RWPE1 (cell line): Measurements from ENCODE around the gene SLC9A5.

Experiments
- CTCF ChIA-PET: fragments of 350-600 bp; sonication (Branson Sonifier 250); formaldehyde crosslinking; extraction: SDS; loops from one replicate; lab custom pipeline; 2021; lab: Yijun Ruan, JAX
- POLR2A ChIA-PET: fragments of 400-600 bp; formaldehyde crosslinking; extraction: SDS; loops from one replicate; lab custom pipeline; 2020; ENCODE audit warnings: antibody characterized with exemption; ENCODE audit not compliant: low non-redundant PET; lab: Yijun Ruan, JAX
- DNase-seq: peaks from one replicate; pipeline ENCODE4 v3.0.0; 2012; ENCODE audit warnings: low spot score
- H3K27ac ChIP-seq: fragments of 450-650 bp; 2 replicates; pipeline ENCODE4 v1.5.1; 2017
- CTCF ChIP-seq: fragments of 450-650 bp; conservative IDR thresholded peaks from 2 replicates; pipeline ENCODE4 v1.5.1; 2017; ENCODE audit warnings: low read depth, mild to moderate bottlenecking

SLC9A5 gene

GRCh38 chr16:67246081-67246755, 2.6 kb upstream of the SLC9A5 start:
- peak overlapping the region; percentile 92 for H3K27ac ChIP-seq
- DNase-seq, result peak; percentile 73
- ChIA-PET CTCF (interaction anchor here (0.7 to 0.8 kb wide), 3 partner anchors 18 to 606 kb away, joined by 3 to 7 read pairs (median 3); partner anchors contain the start of gene TPPP3), POLR2A (interaction anchor here (0.5 to 1.6 kb wide), 8 partner anchors 10 to 92 kb away, joined by 3 to 14 read pairs (median 4); partner anchors contain the start of gene TMEM208)
- TF ChIP-seq CTCF, result peak; percentile 63

DNA sequence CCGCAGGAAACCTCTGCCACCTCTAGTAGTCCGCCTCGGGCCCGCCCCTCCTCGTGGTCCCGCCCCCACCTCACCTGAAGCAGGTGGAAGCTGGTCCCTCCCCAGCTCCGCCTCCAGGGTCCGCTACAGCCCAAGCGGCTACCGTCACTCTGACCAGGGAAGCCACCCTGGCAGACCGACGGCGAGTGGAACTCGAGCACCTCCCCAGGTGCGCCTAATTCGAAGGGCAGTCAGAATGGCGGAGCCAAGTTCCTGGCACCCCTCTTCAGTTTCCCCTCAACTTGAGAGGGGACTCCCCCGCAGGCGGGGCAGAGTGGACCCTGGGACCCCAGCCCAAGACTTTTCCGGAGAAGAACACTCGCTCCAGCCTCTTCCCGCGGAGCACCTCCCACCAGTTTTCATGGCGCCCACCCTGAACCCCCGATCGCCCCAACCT, 2.0 kb upstream of the SLC9A5 start:
- ChIA-PET POLR2A (interaction anchor here (0.6 to 1.6 kb wide), 8 partner anchors 14 to 91 kb away, joined by 3 to 14 read pairs (median 4); partner anchors contain the start of gene TMEM208), CTCF (interaction anchor here (0.8 kb wide), 1 partner anchor 19 kb away, joined by 3 read pairs; no protein-coding TSS in a partner anchor)
- peak overlapping the region; percentile 92 for H3K27ac ChIP-seq
- no peak for TF ChIP-seq CTCF
- DNase-seq, result peak; percentile 82

GRCh38 chr16:67247192-67248072, 1.3 kb upstream of the SLC9A5 start, which contains the start of gene FHOD1:
FHOD1 (minus strand) TSS chr16:67247481; CDS start chr16:67247410, 71 bp downstream.
- ChIA-PET POLR2A (interaction anchor here (0.5 to 1.6 kb wide), 6 partner anchors 15 to 128 kb away, joined by 3 to 11 read pairs (median 4); partner anchors contain the start of gene TMEM208), CTCF (interaction anchor here (0.9 to 1.4 kb wide), 2 partner anchors 13 to 49 kb away, joined by 3 read pairs; no protein-coding TSS in a partner anchor)
- peak within 1 kb of the TSS; percentile 92 for H3K27ac ChIP-seq
- no peak for TF ChIP-seq CTCF
- peak; percentile 94 for DNase-seq

DNA sequence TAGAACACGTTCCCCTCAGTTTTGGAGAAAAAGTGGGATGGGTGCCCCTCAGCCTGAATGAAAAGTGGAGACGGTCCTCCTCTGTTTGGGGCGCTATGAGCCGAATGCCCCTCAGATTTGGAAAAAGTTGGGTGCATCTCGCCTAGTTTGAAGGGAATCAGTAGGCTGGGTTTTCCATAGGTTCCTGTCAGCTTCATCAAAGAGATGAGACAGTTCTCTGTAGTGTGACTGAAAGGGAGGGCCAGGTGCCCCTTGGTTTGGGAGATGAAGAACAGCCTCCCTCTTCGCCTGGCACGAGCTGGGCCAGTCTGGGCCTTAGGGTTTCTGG, 742 bp upstream of the SLC9A5 start:
- no peak for DNase-seq
- CTCF ChIA-PET, result interaction anchor here (0.9 to 1.4 kb wide), 2 partner anchors 12 to 50 kb away, joined by 3 read pairs; no protein-coding TSS in a partner anchor
- TF ChIP-seq CTCF, result no peak
- peak overlapping the region; percentile 92 for H3K27ac ChIP-seq
- POLR2A ChIA-PET, result interaction anchor here (0.9 kb wide), 1 partner anchor 29 kb away, joined by 4 read pairs; no protein-coding TSS in a partner anchor

DNA sequence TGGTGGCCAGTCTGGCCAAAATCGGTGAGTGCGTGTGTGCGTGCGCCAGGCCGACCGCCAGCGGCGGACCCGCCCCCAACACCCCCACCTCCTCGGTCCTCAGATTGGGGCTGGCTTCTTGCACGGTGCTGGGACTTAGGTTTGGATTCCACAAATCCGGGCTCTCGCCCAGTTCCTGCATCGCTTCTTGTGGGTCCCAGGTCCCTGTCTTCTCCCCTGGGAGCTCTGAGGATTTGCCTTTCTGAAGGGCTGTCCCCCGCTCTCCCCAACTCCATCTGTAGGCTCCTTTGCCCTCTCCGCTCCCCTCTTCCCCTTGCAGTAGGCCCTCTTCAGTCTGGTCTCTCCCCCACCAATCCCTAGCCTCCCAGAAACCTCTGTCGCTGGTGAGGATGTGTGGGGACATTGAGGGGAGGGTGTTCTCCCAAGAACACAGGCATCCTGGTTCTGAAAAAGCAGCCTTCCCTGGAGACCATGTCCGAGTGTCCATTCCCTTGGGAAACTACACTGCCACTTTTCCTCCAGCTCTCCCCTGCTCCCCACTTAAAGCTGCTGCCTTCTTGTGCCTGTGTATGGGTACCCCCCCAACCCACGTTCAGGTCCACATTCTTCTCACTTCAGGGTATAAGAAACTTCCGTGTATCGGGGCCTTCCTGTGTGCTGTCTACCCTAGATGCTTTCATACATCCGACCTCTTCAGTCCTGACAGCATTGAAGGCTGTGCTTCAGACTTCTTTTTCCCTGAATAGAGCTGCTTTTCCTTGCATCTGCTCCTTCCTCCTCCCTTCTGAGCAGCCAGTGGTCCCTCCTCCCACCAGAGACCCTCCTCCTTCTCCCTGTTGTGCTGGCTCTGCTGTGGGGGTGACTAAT, 632 bp downstream of the SLC9A5 start:
- H3K27ac ChIP-seq, result peak overlapping the region; percentile 92
- DNase-seq, result no peak
- TF ChIP-seq CTCF, result no peak
- CTCF ChIA-PET, result interaction anchor here (0.7 to 1.5 kb wide), 4 partner anchors 15 to 178 kb away, joined by 3 read pairs; no protein-coding TSS in a partner anchor
- POLR2A ChIA-PET, result no interaction called here
